CD1c-positive myeloid dendritic cell (primary cell): Measurements from ENCODE around the gene DOCK11.
A peak's percentile ranks its signal among the peaks of the same experiment; 100 is the strongest.

Source experiments
- DNase-seq: peaks from one replicate; pipeline ENCODE4 v3.0.0-alpha.2; 2016; ENCODE audit errors: extremely low spot score

The DOCK11 gene

GRCh38 chrX:118502161-118502789 is 6.7 kb downstream of the DOCK11 start:
- DNase-seq = peak; percentile 33

DNA sequence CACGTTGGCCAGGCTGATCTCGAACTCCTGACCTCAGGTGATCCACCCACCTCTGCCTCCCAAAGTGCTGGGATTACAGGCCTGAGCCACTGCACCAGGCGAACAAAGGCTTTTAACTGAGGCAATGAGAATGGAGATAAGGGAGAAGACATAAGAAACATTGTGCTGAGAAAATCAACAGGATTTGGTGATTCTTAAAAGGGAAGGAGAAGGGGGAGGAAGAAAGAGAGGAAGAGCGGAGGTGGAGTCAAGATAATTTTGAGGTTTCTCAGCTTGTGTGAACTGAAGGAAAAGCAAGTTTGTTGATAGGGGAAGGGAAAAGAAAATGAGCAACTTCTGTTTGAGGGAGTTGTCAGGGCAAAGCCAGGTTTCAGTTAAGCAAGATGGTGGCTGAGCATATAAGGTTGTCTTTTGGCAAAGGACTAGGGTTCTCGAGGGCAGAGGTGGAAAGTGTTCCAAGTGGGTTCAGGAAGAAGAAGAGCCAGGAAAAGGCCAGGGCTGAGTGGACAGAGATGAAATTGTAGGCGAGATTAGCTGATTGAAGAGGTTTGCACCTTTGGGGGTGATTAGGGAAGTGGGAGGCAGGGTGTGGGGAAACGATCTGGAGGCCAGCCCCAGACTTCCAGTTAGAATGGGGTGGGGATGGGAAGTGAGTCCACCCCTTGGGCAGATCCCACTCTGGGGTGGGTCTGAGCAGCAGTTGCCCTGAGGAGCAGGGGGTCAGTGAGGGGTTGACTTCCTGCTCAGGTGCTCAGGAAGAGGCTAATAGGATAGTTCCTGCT is 7.8 kb downstream of the DOCK11 start:
- DNase-seq = no peak

DNA sequence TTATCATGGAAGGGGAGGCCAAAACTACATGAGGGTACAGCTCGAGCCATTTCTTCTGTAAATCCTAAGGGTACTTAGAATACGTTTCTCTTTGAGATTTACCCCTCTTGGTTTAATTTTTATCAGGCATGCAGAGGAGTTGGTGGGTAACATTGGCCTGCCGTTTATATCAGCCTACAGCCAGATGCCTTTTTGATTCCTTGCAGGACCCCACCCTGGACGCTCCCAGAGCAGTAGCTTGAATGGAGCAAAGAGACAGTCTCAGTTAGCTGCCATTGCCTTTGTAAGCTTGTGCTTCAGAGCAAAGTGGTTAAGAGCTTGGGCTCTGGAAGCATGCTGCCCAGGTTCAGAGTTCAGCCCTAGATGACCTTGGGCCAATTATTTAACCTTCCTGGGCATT is 9.0 kb downstream of the DOCK11 start:
- DNase-seq = no peak

GRCh38 chrX:118506805-118507480 is 11.3 kb downstream of the DOCK11 start:
- no peak for DNase-seq

DNA sequence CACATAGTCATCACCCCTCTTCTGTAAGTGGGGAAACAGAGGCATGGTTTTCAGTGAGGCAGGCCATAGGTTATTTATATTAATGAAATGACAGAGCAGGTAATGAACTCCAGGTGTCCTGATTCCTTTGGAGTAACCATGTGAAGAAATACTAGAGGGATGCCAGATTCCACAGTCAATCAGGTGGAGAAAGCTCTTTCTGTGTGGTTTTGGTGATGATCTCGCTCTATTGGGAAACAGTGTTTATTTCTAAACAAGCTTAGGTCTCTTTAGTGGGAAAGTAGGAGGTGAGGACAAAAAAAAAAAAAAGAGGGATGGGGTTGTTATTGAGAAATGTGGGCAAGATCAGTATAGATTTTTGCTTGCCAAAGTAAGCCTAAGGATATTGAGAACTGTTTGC is 12.2 kb downstream of the DOCK11 start:
- no peak for DNase-seq

DNA sequence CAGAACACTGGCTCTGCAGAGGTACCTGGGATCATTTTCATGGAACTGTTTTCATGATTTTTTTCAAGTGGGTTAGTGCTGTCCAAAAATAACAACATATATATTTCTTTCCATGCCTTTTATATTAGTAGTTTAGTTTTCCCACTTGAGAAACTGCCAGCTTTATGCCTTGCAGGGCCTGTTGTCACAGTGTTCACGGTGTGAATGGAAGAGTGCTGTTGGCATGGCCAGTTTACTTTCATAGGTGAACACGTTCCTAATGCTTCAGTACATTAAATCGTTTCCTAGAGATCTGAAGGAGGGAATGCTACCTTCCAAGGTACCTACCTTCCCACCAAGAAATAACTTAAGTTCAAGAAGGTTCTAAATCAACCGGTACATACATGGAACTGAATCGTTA is 12.6 kb downstream of the DOCK11 start:
- DNase-seq = no peak

- no peak for DNase-seq
Measured at GRCh38 chrX:118508635-118509034, 13.0 kb downstream of the DOCK11 start.

DNA sequence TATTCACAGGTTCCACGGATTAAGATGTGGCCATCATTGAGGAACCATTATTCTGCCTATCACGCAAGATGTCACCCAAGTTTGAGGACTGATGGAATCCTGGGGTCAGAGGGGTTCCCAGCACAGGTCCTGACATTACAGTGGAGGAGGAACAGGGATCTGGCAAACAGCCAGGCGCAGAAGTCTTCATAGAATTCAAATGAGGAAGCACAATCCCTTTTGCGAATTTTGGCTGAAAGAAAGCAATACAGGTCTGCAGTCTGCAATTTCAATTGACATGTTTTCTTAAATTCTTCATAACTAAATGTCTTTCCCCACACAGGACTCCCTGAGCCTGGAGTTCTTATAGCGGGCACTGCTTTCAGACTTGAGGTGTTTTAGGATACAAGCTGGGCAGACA is 14.5 kb downstream of the DOCK11 start:
- DNase-seq = peak; percentile 68

DNA sequence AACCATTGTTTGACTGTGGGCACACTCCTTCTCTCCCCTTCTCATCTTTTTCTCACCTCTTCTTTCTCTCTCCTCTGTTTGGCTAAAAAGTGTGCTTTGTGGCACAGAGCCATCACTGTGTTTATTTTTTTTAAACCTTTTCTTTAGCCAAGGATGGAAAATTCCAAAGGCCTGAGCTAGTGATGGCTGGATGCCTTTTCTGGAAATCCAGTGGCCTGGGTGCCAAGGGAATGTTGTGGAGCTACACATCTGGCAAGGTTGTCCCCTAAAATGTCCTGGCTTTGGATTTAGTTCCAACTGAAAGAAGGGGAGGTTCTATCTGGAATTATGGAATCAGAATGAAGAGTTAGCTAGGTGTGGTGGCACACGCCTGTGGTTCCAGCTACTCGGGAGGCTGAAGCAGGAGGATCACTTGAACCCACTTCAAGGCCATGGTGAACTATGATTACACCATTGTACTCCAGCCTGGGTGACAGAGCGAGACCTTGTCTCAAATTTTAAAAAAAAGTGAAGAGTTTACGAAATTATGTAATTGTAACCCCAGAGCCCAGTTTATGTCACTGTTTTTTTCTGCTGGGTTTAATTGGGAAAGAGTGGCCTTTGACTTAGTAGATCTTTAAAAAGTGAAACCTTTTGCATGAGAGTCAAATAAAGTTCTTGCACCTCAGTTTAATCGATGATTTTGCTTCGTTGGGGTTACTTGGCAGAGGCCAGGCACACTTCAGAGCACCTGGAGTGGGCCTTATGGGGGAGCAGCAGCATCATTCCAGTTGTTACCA is 17.7 kb downstream of the DOCK11 start:
- no peak for DNase-seq

DNA sequence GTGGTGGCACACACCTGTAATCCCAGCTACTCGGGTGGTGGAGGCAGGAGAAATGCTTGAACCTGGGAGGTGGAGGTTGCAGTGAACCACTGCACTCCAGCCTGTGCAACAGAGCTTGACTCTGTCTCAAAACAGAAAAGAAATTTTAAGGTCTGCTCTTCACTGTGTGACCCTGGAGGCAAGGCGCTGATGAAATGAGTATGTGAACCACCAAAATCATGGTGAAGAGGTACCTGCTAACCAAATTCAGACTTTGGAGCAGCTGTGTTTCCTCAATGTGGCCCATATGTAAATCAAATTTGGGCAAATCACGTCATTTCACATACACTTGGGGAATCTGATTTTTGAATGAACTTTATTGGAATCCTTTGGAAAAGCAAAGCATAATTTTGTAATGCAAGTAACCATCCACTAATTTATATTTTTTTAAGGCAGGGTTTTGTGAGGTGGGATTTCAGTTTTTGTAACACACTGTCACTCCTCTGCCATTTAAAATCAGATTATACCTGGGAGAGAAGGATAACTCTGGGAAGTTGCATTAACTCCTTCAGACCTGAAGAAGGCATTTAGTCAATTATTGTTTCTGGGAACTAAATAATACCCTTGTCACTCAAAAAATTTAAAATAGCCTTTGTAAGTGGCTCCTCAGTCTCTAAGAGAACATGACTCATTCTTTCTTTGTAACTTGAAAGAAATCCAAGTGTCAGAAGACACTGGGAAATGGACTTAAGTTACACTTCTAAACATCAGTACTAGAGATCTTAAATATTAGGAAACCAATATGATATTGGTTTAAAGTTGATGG is 24.0 kb downstream of the DOCK11 start:
- DNase-seq = no peak

DNA sequence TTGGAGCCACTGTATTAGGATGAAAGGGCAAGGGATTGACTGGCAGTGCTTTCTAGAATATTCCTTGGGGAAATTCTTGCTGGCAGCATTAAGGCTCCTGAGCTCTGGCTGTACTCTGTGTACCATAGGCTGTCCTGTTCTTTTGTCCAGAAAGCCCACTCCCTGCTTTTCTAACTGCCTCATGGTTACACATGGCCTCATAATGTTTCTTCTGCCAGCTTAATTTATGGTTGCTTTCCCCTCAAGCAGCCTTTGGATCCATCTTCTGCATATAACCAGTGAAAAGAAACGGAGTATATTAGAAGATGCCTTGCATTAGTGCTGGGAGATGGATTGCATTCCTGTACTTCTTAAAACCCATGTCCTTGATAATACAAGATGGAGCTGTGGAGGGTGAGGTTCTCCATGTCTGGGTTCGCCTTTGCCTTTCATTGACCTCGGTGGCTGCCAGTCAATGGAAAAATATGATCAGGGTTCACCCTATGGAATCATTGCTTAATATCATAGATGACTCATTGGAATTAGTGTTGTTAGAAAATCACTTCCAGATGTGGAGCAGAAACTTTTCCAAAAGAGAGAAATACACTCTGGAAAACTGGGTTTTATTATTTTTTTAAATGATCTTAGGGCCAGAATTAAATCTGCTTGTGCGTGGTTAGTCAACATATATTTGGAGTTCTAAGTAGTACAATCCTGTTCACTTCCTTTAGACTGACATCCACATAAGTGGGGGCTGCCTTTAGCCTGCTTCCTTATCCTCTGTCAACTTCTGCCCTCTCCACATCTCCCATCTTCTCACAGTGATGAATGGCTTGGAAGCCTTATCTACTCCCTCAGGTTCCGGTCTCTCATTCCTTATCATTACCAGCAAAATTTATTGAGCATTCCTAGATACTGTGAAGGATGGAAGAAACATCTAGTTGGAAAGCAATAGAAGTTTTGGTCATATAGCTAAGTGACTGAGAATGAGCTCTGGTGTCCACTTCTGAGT is 24.9 kb downstream of the DOCK11 start:
- no peak for DNase-seq

DNA sequence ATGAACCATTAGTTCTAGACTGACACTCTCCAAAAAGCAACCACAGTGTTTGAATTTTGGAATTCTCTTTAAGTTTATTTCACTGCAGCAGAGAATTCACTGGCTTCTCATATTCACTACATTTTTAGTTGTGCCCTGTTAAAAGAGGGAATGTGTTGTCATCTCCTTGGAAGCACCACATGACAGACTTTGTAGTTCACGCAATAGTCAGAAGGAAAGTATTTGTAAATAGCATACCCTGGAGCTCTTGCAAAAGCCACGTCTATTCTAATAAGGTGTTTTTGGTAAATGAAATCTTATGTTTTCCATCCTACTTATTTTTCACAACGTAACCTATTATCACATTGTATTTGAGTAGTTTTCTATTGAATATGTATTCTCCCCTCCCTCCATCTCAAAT is 25.8 kb downstream of the DOCK11 start:
- no peak for DNase-seq

- no peak for DNase-seq
Measured at GRCh38 chrX:118522230-118522926, 26.8 kb downstream of the DOCK11 start.

DNA sequence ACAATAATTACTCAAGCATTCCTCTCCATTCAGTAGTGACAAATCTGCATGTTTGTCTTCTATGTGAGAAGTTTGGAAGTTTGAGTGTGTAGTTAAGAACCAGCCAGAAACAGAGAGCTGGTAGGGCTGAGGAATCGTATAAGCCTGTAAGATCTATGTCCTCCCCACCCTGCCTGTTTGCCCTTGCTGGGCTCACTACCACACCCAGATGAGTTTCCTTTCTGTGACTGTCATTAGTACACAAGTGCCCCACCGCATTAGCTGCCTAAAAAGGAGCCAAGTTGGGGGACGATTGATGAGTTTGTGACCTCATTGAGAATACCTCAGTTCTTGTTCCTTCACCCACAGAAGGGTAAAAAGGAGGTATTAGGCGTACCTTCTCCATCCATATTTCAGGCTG is 28.3 kb downstream of the DOCK11 start:
- no peak for DNase-seq

- DNase-seq = no peak
Measured at GRCh38 chrX:118524344-118524743, 28.7 kb downstream of the DOCK11 start.

DNA sequence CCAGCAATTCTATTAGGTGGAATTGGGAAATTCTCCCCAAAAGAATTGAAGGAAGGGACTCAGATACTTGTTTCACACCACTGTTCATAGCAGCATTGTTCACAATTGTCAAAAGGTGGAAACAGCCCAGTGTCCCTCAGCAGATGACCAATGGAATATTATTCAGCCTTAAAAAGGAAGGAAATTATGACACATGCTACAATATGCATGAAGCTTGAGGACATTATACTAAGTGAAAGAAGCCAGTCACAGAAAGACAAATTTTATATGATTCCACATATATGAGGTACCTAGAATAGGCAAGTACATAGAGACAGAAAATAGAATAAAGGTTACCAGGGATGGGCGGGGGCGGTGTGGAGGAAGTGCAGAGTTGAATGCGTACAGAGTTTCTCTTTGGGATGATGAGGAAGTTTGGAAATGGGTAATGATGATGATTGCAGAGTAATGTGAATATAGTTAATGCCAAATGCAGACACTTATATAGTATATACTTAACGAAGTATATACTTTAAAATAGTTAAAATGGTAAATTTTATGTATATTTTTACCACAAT is 29.6 kb downstream of the DOCK11 start:
- DNase-seq = peak; percentile 60

DNA sequence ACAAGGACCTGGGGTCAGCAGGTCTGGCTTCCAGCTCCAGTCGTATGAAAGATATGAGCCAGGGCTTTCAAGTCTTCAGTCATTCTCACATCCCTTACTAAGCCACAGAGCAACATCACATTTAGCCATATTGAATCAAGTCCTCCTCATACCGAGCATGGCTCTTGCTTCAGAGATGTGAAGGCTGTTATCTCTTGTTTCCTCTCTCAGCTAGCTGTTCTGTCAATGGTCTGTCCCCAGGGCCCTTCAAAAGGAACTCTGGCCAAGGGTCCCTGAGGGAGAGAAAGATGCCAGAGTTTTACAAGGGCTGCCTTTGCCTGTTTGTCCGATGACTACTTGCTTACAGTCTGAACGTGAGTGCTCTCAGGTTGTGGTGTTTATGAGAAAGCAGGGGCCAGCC is 30.5 kb downstream of the DOCK11 start:
- DNase-seq = no peak

DNA sequence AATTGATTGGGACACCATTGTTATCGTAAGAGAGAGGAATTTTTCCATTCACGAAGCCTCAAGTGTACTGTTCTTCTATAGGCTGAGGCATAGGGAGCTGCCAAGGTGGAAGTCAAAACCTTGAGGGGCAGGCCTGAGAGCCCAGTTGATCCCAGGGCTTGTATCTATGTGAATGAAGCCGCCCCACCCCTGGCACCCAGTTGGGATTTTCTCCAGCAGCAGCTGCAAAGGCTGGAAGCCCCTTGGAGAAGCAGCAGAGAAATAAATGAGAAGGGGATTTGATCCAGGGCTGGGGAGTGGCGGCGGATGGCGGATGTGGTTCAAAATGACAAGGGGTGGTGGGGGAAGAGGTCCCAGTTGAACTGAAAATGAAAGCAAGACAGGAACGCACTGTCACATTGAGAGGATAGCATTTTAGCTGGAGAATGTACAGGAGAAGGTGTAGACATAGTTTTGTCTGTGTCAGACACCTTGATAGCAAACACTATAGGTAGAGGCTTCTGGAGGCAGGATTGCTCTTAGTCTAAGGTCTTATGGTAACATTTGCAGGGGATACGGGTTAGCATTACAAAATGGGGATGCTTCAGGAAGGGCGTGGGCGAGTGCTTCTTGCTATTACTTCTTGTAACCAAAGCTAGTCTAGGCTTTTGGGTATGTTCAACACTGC is 32.6 kb downstream of the DOCK11 start:
- peak; percentile 67 for DNase-seq
